ENCODE measurements around the gene GCSAM.

DNA sequence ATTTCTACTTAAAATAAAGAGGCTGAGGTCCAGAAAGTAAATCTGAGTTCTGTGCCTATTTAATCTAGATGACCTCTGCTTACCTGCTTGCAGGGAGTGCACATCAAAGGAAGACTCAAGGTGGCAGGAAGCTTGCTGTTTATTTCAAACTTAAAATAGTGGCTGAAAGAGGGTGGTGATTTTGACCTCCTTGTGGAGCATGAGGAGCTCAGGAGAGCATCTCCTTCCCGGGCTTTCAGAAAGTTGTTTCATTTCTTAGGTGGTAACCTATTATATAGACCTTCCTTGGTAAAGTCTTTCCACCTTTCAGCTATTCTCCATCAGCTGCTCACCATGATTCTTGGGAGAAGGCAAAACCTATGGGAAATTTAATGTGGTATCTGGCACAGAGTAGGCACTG, 494 bp downstream of the GCSAM start:
- TF ChIP-seq, protein P1, sequence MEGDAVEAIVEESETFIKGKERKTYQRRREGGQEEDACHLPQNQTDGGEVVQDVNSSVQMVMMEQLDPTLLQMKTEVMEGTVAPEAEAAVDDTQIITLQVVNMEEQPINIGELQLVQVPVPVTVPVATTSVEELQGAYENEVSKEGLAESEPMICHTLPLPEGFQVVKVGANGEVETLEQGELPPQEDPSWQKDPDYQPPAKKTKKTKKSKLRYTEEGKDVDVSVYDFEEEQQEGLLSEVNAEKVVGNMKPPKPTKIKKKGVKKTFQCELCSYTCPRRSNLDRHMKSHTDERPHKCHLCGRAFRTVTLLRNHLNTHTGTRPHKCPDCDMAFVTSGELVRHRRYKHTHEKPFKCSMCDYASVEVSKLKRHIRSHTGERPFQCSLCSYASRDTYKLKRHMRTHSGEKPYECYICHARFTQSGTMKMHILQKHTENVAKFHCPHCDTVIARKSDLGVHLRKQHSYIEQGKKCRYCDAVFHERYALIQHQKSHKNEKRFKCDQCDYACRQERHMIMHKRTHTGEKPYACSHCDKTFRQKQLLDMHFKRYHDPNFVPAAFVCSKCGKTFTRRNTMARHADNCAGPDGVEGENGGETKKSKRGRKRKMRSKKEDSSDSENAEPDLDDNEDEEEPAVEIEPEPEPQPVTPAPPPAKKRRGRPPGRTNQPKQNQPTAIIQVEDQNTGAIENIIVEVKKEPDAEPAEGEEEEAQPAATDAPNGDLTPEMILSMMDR (IDR thresholded peaks at IDR 0.05; ENCODE audit: low read length), result no peak
- TF ChIP-seq EZH2 (IDR thresholded peaks at IDR 0.05; ENCODE audit: borderline replicate concordance, low read length), result no peak

Measured in OCI-LY1 (cell line).